GM18517 (cell line): ENCODE measurements around the gene CARHSP1.
"Not testable (repeated sequence)": the region's sequence is repeated elsewhere in the genome, so short reads cannot be mapped to it uniquely, and the experiment has no call there.

Experiments
- ATAC-seq: cut with Tn5 transposase; IDR thresholded peaks from one replicate; pipeline ENCODE4 v1.9.1; 2021; ENCODE audit warnings: mild to moderate bottlenecking, moderate library complexity; ENCODE audit not compliant: unreplicated experiment

Gene CARHSP1

DNA sequence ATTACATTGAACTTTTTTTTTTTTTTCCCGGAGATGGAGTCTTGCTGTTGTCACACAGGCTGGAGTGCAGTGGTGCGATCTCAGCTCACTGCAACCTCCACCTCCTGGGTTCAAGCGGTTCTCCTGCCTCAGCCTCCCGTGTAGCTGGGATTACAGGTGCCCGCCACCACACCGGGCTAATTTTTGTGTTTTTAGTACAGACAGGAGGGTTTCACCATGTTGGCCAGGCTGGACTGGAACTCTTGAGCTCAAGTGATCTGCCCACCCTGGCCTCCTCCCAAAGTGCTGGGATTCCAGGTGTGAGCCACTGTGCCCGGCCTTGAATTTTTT lies 5.0 kb upstream of the CARHSP1 start:
- not testable (repeated sequence) for ATAC-seq

DNA sequence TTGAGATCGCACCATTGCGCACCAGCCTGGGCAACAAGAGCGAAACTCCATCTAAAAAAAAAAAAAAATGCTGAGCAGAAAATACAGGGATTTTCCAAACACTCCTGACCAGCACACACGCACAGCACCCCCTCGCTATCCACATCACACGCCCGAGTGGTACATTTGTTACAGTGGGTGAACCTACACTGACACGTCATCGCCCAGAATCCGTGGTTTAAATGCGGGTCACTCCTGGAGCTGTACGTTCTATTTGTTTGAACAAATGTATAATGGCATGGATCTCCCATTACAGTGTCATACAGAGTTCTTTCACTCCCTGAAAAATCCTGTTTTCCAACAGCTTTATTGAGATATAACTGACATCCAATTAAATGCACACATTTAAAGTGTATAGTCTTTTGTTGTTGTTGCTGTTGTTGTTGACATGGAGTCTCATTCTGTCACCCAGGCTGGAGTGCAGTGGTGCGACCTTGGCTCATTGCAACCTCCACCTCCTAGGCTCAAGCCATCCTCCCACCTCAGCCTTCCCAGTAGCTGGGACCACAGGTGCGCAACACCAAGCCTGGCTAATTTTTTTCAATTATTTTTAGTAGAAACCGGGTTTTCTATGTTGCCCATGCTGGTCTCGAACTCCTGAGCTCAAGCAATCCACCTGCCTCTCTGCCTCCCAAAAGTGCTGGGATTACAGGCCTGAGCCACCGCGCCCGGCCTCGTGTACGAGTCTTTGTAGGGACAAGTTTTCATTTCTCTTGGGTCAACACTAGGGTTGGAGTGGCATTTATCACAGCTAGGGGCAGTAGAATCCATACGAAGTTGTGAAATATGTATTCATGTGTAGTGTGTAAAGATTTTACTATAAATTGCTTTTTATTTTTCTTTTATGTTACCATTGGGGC lies 4.4 kb upstream of the CARHSP1 start:
- no peak for ATAC-seq

DNA sequence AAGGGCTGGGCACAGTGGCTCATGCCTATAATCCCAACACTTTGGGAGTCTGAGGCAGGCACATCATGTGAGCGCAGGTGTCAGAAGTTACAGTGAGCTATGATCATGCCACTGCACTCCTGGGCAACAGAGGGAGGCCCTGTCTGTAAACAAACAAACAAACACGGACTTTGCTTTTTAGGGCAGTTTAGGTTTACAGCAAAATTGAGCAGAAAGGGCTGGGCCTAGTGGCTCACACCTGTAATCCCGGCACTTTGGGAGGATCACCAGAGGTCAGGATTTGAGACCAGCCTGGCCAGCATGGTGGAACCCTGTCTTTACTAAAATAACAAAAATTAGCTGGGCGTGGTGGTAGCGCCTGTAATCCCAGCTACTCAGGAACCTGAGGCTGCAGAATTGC lies 3.3 kb upstream of the CARHSP1 start:
- ATAC-seq = no peak

- not testable (repeated sequence) for ATAC-seq
Observed at GRCh38 chr16:8869988-8870241, 1.1 kb upstream of the CARHSP1 start.

GRCh38 chr16:8869212-8869987 lies 594 bp upstream of the CARHSP1 start:
- no peak for ATAC-seq

DNA sequence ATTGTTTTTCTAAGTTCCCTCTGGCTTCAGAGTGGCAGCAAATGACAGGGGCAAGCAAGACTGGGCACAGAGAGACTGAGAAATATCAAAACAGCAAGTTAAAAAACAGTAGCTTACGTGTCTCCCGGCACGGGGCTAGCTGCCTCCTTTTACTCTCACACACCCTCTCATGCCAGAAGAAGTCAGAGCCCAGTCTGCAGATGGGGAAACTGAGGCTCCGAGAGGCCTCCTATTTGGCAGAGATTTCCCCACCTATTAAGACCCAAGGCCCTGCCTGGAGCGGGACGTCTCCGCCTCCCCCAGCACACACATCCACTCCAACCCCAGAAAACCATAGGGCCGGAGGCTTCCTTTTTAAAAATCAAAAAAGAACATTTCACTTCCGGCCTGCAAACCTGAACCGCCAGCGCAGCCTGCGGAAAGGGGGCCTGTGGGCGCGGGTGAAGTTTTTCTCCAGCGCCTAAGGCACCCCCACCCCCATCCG lies 832 bp downstream of the CARHSP1 start:
- ATAC-seq = no peak

GRCh38 chr16:8867216-8867931 lies 1.4 kb downstream of the CARHSP1 start:
- no peak for ATAC-seq

DNA sequence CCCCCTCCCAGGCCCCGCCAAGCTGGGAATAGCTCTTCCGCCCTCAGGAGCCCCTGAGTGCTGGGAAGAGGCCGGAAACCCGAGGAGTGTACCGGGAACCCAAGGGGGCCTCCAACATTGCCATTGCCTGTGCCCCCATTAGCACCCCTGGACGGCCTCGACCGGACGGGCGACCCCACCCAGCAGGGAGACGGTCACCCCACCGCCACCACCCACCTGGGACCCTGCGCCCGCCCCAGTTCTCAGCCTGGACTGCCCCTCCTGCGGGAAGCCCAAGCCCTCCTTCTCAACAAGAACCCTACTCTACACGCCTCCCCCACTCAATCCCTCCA lies 2.0 kb downstream of the CARHSP1 start:
- ATAC-seq = no peak

GRCh38 chr16:8866118-8866883 lies 2.5 kb downstream of the CARHSP1 start:
- no peak for ATAC-seq

DNA sequence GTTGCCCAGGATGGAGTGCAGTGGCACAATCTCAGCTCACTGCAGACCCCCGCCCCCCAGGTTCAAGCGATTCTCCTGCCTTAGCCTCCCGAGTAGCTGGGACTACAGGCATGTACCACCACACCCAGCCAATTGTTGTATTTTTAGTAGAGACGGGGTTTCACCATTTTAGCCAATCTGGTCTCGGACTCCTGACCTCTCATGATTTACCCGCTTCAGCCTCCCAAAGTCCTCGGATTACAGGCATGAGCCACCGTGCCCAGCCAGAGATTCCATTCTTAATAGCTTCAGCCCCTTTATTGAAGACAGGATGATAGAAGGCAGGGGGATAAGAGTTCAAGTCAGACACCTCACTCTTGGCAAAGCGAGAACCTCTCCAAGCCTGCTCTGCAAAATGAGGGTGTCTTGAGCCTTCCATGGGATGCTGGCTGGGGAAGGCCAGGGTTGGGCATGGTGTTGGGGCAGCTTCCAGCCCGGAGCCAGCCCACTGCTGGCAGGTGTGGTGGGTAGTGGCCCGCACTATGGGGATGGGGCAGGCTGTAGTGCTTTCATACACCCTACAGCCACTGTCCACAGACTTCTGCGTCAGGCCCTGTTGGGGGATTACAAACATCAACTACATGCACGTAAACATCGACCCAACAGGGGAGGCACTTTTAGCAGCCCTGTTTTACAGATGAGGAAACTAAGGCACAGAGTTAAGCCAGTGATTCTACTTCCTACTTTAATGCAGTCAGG lies 3.5 kb downstream of the CARHSP1 start:
- ATAC-seq = no peak

- ATAC-seq = no peak
Observed at GRCh38 chr16:8864480-8865110, 4.2 kb downstream of the CARHSP1 start.

DNA sequence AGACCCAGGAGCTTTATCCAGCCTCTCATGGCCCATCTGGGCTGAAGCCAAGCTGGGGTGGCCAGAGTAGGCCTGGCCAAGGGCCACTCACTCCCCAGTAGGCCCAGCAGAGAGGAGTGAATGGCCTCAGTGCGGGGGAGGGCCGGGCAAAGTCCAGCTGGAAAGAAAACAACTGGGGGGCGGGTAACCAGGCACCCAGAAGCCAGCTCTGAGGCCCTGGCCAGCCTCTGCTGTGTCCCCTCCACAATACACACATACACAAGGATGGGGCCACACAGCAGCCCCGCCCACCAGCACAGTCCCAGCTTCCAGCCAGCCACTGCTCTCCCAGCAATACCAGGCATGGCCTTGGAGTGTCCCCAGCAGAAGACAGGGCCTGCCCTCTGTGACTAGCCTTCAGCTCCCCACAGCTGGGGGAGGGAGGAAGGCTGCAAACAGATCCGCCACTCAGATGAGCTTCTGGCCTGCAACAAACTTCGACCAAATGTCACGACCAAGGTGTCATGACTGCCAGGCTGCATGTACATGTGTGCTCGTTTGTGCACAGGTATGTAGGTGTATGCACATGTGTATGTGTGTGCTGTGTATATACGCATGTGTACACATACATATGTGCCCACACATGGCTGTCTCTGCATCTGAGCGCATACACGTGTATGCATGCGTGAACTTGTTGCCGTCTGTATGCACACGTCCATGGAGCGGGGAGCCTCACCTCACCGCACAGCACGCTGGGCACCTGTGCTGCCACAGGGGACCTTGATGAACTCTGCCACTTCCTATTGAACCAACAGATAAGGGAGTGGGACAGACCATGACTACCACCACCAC lies 5.0 kb downstream of the CARHSP1 start:
- no peak for ATAC-seq

- no peak for ATAC-seq
Observed at GRCh38 chr16:8862309-8863130, 6.3 kb downstream of the CARHSP1 start.

GRCh38 chr16:8861563-8862308 lies 7.1 kb downstream of the CARHSP1 start:
- ATAC-seq = no peak

DNA sequence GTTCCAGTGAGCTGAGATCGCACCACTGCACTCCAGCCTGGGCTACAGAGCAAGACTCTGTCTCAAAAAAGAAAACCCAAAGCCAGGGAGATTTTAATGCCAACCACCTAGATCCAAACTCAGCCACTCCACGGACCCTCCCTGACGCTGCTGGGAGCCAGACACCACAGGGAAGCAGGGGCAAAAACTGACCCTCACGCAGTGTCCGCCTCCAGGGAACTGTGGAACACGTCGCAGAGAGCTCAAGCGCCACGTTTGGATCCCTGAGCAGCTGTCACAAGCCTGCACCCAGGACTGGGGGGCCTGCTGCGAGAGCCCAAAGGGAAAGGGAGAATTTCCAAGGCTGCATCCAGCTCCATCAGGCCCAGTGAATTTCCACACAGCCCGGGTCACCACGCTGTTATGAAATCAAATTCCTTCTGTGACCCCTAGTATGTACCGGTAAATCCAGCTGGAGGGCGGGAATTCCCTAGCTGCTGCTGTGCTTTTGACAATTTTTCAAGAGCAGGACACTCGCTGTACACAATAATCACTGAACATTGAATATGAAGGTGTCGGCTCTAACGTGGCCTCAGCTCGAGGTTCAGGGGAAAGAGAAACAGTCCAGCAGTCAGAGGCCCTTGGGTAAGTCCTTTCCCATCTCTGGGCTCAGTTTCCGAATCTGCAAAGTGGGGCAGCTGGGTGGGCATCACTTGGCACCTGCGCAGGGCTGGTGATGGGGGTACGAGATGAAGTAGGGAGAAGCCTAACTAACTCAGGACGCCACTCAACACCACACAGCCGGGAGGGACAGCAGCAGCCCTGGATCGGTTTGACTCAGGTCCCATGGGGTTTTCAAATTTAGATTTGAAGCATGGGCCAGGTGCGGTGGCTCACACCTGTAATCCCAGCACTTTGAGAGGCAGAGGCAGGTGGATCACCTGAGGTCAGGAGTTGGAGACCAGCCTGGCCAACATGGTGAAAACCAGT lies 8.6 kb downstream of the CARHSP1 start:
- ATAC-seq = no peak
